IMR-90 (cell line): ENCODE results near the gene ASXL3. TPM values are rescaled to one million over a fixed set of nuclear protein-coding genes. Genes with fewer than 3 reads are reported as not detected.

ENCODE experiments used
- ATAC-seq: fragments of 200-7000 bp; cut with Tn5 transposase; 2 replicates; pipeline ENCODE4 v1.9.1; 2020; ENCODE audit warnings: low read depth, mild to moderate bottlenecking, moderate library complexity
- BruUV-seq: library from RNA; stranded (reverse); fragments of 400-500 nt; replicated peaks from 2 replicates; lab custom pipeline; 2021; lab: Mats Ljungman, UMichigan
- CTCF ChIA-PET: fragments of 300-600 bp; formaldehyde crosslinking; extraction: SDS; loops from one replicate; lab custom pipeline; 2021; ENCODE audit warnings: antibody characterized with exemption; lab: Yijun Ruan, JAX
- POLR2A ChIA-PET: fragments of 300-600 bp; sonication (Branson Sonifier 250); formaldehyde crosslinking; loops from one replicate; lab custom pipeline; 2022; ENCODE audit warnings: antibody characterized with exemption; ENCODE audit not compliant: unreplicated experiment; lab: Charles Lee
- DNase-seq: peaks from one replicate; pipeline ENCODE4 v3.0.0; 2013
- H2AFZ ChIP-seq: replicated peaks from 2 replicates; pipeline ENCODE3; 2013; ENCODE audit warnings: low read length, mild to moderate bottlenecking; ENCODE audit not compliant: poor library complexity
- H2AK5ac ChIP-seq: 2 replicates; pipeline ENCODE4 v1.6.1; 2013; ENCODE audit warnings: low read depth, low read length, inconsistent platforms
- H2AK9ac ChIP-seq: replicated peaks from 2 replicates; pipeline ENCODE3; 2013; ENCODE audit warnings: mild to moderate bottlenecking, low read depth, low read length, moderate library complexity; ENCODE audit not compliant: poor library complexity
- H2BK120ac ChIP-seq: 2 replicates; pipeline ENCODE4 v1.6.1; 2013; ENCODE audit warnings: low read depth, low read length, inconsistent platforms
- H2BK15ac ChIP-seq: 3 replicates; pipeline ENCODE4 v1.6.1; 2013; ENCODE audit warnings: low read depth, low read length, inconsistent platforms
- H2BK20ac ChIP-seq: 2 replicates; pipeline ENCODE4 v1.6.1; 2013; ENCODE audit warnings: low read depth, mild to moderate bottlenecking, inconsistent platforms, low read length, moderate library complexity
- H2BK5ac ChIP-seq: 2 replicates; pipeline ENCODE4 v1.6.1; 2013; ENCODE audit warnings: mild to moderate bottlenecking, low read depth, low read length, inconsistent platforms; ENCODE audit not compliant: poor library complexity, severe bottlenecking
- H3K14ac ChIP-seq: replicated peaks from 2 replicates; pipeline ENCODE4 v1.6.1; 2013; ENCODE audit warnings: low read depth, low read length, inconsistent platforms
- H3K18ac ChIP-seq: 2 replicates; pipeline ENCODE4 v1.6.1; 2013; ENCODE audit warnings: low read depth, low read length, control low read depth
- H3K23ac ChIP-seq: 2 replicates; pipeline ENCODE4 v1.6.1; 2013; ENCODE audit warnings: low read depth, low read length, inconsistent platforms
- H3K27ac ChIP-seq: 2 replicates; pipeline ENCODE4 v1.5.1; 2013; ENCODE audit warnings: mild to moderate bottlenecking, control low read depth, low read length; ENCODE audit not compliant: insufficient read depth
- H3K27me3 ChIP-seq: 2 replicates; pipeline ENCODE4 v1.6.1; 2013; ENCODE audit warnings: low read length; ENCODE audit not compliant: control insufficient read depth, insufficient read depth
- H3K36me3 ChIP-seq: 2 replicates; pipeline ENCODE4 v1.6.1; 2013; ENCODE audit warnings: low read length, mixed read lengths; ENCODE audit not compliant: control insufficient read depth, insufficient read depth
- H3K4ac ChIP-seq: 2 replicates; pipeline ENCODE4 v1.6.1; 2013; ENCODE audit warnings: low read depth, low read length, inconsistent platforms
- H3K4me1 ChIP-seq: 2 replicates; pipeline ENCODE4 v1.6.1; 2013; ENCODE audit warnings: low read length, mixed read lengths; ENCODE audit not compliant: control insufficient read depth, insufficient read depth
- H3K4me2 ChIP-seq: 2 replicates; pipeline ENCODE4 v1.6.1; 2013; ENCODE audit warnings: low read depth, mild to moderate bottlenecking, control low read depth, low read length, moderate library complexity
- H3K4me3 ChIP-seq: 2 replicates; pipeline ENCODE4 v1.5.1; 2013; ENCODE audit warnings: low read depth, mild to moderate bottlenecking, control low read depth, low read length, moderate library complexity; ENCODE audit not compliant: insufficient read depth
- H3K56ac ChIP-seq: 2 replicates; pipeline ENCODE4 v1.6.1; 2013; ENCODE audit warnings: low read length, inconsistent platforms; ENCODE audit not compliant: insufficient read depth; ENCODE audit errors: extremely low read depth
- H3K79me1 ChIP-seq, 2 experiments: 2 replicates each; pipeline ENCODE4 v1.6.1; 2013; ENCODE audit warnings: low read length in 2 of 2, inconsistent platforms in 1 of 2, low read depth in 1 of 2
- H3K9ac ChIP-seq: 2 replicates; pipeline ENCODE4 v1.6.1; 2013; ENCODE audit warnings: low read depth, low read length, control low read depth
- H3K9me1 ChIP-seq: 2 replicates; pipeline ENCODE4 v1.6.1; 2013; ENCODE audit warnings: low read length, inconsistent platforms; ENCODE audit not compliant: insufficient read depth
- H3K9me3 ChIP-seq: 2 replicates; pipeline ENCODE4 v1.6.1; 2013; ENCODE audit warnings: low read length; ENCODE audit not compliant: control insufficient read depth, insufficient read depth
- H4K20me1 ChIP-seq: 2 replicates; pipeline ENCODE4 v1.6.1; 2013; ENCODE audit warnings: low read length, inconsistent platforms; ENCODE audit not compliant: insufficient read depth
- H4K5ac ChIP-seq: 2 replicates; pipeline ENCODE4 v1.6.1; 2013; ENCODE audit warnings: mild to moderate bottlenecking, low read depth, low read length, control low read depth
- H4K8ac ChIP-seq, 2 experiments: 2 replicates each; pipeline ENCODE4 v1.6.1; 2013; ENCODE audit warnings: low read depth in 2 of 2, low read length in 2 of 2, control low read depth in 1 of 2, inconsistent platforms in 1 of 2
- H4K91ac ChIP-seq: 2 replicates; pipeline ENCODE4 v1.6.1; 2013; ENCODE audit warnings: low read depth, low read length, inconsistent platforms; ENCODE audit not compliant: insufficient read depth
- BHLHE40 ChIP-seq: fragments of 150-350 bp; IDR thresholded peaks from 2 replicates; pipeline ENCODE4 v1.6.1; 2016; ENCODE audit warnings: mild to moderate bottlenecking, low read depth, low read length
- CEBPB ChIP-seq: IDR thresholded peaks from 2 replicates; pipeline ENCODE4 v1.6.1; 2012; ENCODE audit warnings: low read depth, low read length, improper control_type of control experiment
- CHD1 ChIP-seq: IDR thresholded peaks from 2 replicates; pipeline ENCODE4 v1.6.1; 2012; ENCODE audit warnings: low read depth, low read length, improper control_type of control experiment
- ELK1 ChIP-seq: fragments of 150-350 bp; IDR thresholded peaks from 2 replicates; pipeline ENCODE4 v1.6.1; 2016; ENCODE audit warnings: low read depth, mild to moderate bottlenecking, low read length, moderate library complexity, borderline replicate concordance
- MXI1 ChIP-seq: IDR thresholded peaks from 2 replicates; pipeline ENCODE4 v1.6.1; 2012; ENCODE audit warnings: low read depth, mild to moderate bottlenecking, low read length, moderate library complexity, borderline replicate concordance
- NFE2L2 ChIP-seq: fragments of 150-350 bp; IDR thresholded peaks from 2 replicates; pipeline ENCODE4 v1.6.1; 2016; ENCODE audit warnings: low read depth, mild to moderate bottlenecking, low read length
- RAD21 ChIP-seq: IDR thresholded peaks from 2 replicates; pipeline ENCODE4 v1.6.1; 2012; ENCODE audit warnings: low read length, improper control_type of control experiment
- RCOR1 ChIP-seq: IDR thresholded peaks from 2 replicates; pipeline ENCODE4 v1.6.1; 2012; ENCODE audit warnings: mild to moderate bottlenecking, low read length, improper control_type of control experiment; ENCODE audit not compliant: insufficient replicate concordance
- RFX5 ChIP-seq: IDR thresholded peaks from 2 replicates; pipeline ENCODE4 v1.8.0; 2012; ENCODE audit warnings: low read depth, mild to moderate bottlenecking, low read length, moderate library complexity
- WGBS, 2 experiments: methylation state at CpG; one replicate each; pipeline versions ENCODE4 v1.1.5 to v1.1.7; 2013; ENCODE audit warnings: missing lambda C conversion rate in 2 of 2; ENCODE audit not compliant: insufficient read length in 1 of 2; ENCODE audit errors: extremely low coverage in 2 of 2; 5-methylcytosine and 5-hydroxymethylcytosine counted together
- dilution Hi-C: fragments of 300-500 bp; cut with HindIII; formaldehyde crosslinking; loops from one replicate; pipeline ENCODE4 v1.14.3; 2018; ENCODE audit warnings: low sequenced_read_pairs; ENCODE audit not compliant: unreplicated experiment
- in situ Hi-C: fragments of 300-500 bp; cut with MboI; formaldehyde crosslinking; loops from 3 replicates; pipeline ENCODE4 v1.14.3; 2019; ENCODE audit warnings: low sequenced_read_pairs, inconsistent platforms, mixed read lengths
- intact Hi-C: fragments of 100-400 bp; cut with micrococcal nuclease; formaldehyde crosslinking; loops from 2 replicates; pipeline ENCODE4 v1.10.0; 2022
- polyA plus RNA-seq, 3 experiments: library from polyadenylated mRNA; depleted of rRNA; stranded (reverse); fragments of >200 nt; gene quantifications; 2 replicates each; pipeline ENCODE4 v1.2.3, GENCODE V29; 2012; ENCODE audit warnings: low replicate concordance in 1 of 3
- total RNA-seq: library from RNA; depleted of rRNA; stranded (reverse); fragments of >200 nt; gene quantifications from 2 replicates; pipeline ENCODE4 v1.2.3, GENCODE V29; 2012
- TF ChIP-seq, protein P1 (sequence below): conservative IDR thresholded peaks from 2 replicates; pipeline ENCODE4 v1.5.1; 2012; ENCODE audit warnings: mild to moderate bottlenecking, low read depth, low read length, improper control_type of control experiment

ASXL3 gene
- total and polyA plus RNA-seq, 2 of the 4 experiments (the other 2 are of a cell fraction) = 0.03 to 0.54 TPM

- TF ChIP-seq RAD21 (no peak), MXI1 (no peak), CHD1 (no peak), CEBPB (no peak), RFX5 (no peak), RCOR1 (no peak), BHLHE40 (no peak), ELK1 (no peak), NFE2L2 (no peak)
- TF ChIP-seq, protein P1, sequence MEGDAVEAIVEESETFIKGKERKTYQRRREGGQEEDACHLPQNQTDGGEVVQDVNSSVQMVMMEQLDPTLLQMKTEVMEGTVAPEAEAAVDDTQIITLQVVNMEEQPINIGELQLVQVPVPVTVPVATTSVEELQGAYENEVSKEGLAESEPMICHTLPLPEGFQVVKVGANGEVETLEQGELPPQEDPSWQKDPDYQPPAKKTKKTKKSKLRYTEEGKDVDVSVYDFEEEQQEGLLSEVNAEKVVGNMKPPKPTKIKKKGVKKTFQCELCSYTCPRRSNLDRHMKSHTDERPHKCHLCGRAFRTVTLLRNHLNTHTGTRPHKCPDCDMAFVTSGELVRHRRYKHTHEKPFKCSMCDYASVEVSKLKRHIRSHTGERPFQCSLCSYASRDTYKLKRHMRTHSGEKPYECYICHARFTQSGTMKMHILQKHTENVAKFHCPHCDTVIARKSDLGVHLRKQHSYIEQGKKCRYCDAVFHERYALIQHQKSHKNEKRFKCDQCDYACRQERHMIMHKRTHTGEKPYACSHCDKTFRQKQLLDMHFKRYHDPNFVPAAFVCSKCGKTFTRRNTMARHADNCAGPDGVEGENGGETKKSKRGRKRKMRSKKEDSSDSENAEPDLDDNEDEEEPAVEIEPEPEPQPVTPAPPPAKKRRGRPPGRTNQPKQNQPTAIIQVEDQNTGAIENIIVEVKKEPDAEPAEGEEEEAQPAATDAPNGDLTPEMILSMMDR = no peak
- intact Hi-C loops = loop anchor here (5.0 kb wide), 1 partner anchor 178 kb away; no protein-coding TSS in a partner anchor
- Histone ChIP-seq H3K4ac (no peak overlapping the region), H3K36me3 (no peaks in the 10 kb centered on the region), H3K27ac (peak overlapping the region; percentile 1; the same call in 1 of the 2 replicates), H3K4me3 (peak overlapping the region; percentile 47; the same call in 1 of the 2 replicates), H2BK15ac (no peak overlapping the region), H2BK20ac (no peak overlapping the region), H3K23ac (peak overlapping the region; percentile 90), H2BK120ac (no peak overlapping the region), H3K56ac (no peak overlapping the region), H2AK5ac (no peak overlapping the region), H3K79me1 (no peaks in the 10 kb centered on the region), H3K9me3 (no peaks in the 10 kb centered on the region), H3K14ac (no peak overlapping the region), H3K18ac (no peak overlapping the region; the same call in 1 of the 2 replicates), H3K4me2 (peak overlapping the region; percentile 79), H3K4me1 (peaks cover 4% of the 10 kb centered on the region), H2AFZ (peak overlapping the region; percentile 81), H3K9me1 (peaks cover 3% of the 10 kb centered on the region; the same call in 1 of the 2 replicates), H4K8ac (no peak overlapping the region), H4K20me1 (no peaks in the 10 kb centered on the region), H4K5ac (no peak overlapping the region), H2BK5ac (no peak overlapping the region), H3K27me3 (peaks cover 20% of the 10 kb centered on the region), H3K9ac (peak overlapping the region; percentile 37; the same call in 1 of the 2 replicates), H2AK9ac (no peak overlapping the region), H4K91ac (no peak overlapping the region)
- BruUV-seq = no TSS peak
- no peak for ATAC-seq
- ChIA-PET CTCF (interaction anchor here (1.6 kb wide), 1 partner anchor 8 kb away, joined by 3 read pairs; no protein-coding TSS in a partner anchor), POLR2A (no interaction called here)
- in situ Hi-C loops = no loop called here
- WGBS, 2 experiments = 40% methylated on average over 1 of the region's 16 CpGs; no CpG with 5 or more reads in 1 of the 2 experiments
- dilution Hi-C loops = no loop called here
- DNase-seq = no peak
Measured at GRCh38 chr18:33579349-33580215, 1.6 kb downstream of the ASXL3 start.
